Measurements from ENCODE around the gene RPL3.

The RPL3 gene

DNA sequence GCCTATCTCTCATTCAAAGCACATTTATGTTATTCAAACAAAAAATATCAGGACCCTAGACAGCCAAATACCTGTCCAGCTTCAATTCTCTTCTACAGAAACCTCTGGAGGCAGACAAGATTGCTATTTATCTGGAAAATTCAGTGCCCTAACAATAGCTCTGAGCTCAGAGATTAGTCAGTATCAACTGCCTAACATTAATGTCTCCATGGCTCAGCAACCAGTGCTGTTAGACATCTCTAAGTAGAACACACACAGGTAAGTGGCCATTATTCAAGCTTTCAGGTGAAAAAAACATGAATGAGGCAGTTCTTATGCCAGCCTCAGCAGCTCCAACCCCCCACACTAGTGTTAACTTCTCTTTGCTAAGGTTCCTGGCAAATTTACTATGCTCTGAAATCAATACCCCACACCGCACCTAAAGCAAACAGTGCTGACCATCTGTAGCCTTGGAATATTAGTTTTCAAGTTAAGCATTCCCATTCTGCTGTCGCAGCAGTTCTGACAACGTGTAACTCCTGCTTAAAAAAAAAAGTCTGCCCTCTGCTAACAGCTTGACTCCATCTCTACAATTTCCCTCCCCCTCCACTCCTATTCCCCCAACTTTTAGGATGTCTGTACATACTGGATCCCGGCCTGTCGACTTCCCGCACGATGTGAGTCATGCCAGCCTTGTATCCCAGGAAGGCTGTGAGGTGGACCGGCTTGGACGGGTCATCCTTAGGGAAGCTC lies 1.5 kb downstream of the RPL3 start:
- TF ChIP-seq, protein P1, sequence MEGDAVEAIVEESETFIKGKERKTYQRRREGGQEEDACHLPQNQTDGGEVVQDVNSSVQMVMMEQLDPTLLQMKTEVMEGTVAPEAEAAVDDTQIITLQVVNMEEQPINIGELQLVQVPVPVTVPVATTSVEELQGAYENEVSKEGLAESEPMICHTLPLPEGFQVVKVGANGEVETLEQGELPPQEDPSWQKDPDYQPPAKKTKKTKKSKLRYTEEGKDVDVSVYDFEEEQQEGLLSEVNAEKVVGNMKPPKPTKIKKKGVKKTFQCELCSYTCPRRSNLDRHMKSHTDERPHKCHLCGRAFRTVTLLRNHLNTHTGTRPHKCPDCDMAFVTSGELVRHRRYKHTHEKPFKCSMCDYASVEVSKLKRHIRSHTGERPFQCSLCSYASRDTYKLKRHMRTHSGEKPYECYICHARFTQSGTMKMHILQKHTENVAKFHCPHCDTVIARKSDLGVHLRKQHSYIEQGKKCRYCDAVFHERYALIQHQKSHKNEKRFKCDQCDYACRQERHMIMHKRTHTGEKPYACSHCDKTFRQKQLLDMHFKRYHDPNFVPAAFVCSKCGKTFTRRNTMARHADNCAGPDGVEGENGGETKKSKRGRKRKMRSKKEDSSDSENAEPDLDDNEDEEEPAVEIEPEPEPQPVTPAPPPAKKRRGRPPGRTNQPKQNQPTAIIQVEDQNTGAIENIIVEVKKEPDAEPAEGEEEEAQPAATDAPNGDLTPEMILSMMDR (IDR thresholded peaks at IDR 0.05; ENCODE audit: extremely low read depth, missing control alignments) = no peak
- no peak for DNase-seq (ENCODE audit: low spot score)

DNA sequence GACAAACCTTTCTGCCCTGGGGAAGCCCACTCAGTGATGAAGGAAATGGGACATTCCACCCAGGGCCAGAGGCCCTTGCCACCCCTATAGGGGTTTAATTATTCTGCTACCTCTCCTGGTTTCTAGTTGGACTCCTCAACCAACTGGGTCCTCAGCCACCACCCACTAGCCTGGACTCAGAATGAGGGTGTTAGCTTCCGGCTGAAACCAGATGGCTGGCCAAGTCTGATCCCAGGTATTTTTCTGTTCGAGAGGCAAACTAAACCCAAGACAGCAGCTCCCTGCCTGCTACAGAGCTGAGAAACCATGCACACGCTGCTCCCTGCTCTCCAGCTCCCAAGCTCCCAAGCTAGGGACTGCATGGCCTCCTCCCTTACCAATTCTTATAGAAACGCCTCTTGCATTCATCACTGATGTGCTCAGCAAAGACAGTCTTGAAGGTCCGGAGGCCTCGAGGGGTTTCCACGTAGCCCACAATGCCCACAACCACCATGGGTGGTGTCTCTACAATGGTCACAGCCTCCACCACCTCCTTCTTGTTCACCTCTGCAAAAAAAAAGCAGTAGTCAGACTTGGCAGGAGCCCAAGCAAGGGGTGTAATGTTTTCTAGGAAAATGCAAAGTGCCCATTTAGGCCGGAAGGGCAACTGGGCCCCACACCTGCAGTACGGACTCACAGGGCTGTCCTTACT lies 2.2 kb downstream of the RPL3 start:
- TF ChIP-seq, protein P1 (IDR thresholded peaks at IDR 0.05; ENCODE audit: extremely low read depth, missing control alignments) = no peak

DNA sequence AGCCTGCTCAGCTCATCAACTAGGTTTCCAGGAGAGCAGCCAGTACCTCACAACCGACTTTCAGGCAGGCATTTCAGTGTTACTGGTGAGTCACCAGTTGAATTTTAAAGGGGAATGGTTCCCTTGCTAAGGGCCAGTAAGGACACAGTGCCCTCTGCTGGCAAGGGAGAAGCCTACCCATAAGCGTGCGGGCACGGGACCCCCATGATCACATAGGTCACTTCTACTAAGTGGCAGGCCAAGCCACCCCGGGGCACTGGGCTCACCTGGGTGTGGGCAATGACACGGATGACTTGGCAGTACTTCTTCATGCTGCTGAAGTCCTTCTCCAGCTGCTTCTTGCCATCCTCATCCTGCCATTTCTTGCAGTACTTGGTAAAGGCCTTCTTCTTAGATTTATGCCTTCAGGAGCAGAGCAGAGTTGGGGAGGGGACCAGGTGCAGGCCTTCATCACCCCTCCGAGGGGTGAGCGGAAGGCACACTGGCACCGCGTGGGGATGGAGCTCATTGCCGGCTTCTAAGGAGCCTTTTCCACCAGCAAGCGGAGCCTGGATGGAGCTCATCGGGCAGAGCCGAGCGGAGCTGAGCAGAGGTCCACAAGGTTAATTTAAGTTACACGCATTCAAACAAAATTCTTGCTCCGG lies 2.9 kb downstream of the RPL3 start:
- peak; percentile 65 for DNase-seq (ENCODE audit: low spot score)
- TF ChIP-seq, protein P1 (IDR thresholded peaks at IDR 0.05; ENCODE audit: extremely low read depth, missing control alignments) = peak; percentile 75

More for the DNA sequence above, 2.2 kb downstream of the RPL3 start:
- DNase-seq (ENCODE audit: low spot score) = no peak

DNA sequence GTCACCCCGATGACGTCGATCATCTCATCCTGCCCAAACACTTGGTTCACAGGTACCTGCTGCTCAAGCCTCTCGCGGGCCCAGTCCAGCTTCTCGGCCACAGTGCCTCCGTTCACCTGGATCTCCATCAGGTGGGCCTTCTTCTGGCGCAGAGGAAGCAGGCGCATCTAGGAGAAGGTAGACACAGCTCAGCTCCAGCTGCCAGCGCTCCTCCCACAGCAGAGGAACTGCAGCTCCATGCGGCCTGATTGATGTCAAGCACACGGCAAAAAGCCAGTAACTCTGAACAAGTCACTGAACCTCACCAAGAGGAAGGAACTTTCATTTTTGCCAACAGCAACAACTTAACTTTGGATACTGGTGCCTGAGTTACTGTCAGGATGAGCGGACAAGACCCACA lies 4.0 kb downstream of the RPL3 start:
- no peak for DNase-seq (ENCODE audit: low spot score)
- TF ChIP-seq, protein P1 (IDR thresholded peaks at IDR 0.05; ENCODE audit: extremely low read depth, missing control alignments) = no peak

DNA sequence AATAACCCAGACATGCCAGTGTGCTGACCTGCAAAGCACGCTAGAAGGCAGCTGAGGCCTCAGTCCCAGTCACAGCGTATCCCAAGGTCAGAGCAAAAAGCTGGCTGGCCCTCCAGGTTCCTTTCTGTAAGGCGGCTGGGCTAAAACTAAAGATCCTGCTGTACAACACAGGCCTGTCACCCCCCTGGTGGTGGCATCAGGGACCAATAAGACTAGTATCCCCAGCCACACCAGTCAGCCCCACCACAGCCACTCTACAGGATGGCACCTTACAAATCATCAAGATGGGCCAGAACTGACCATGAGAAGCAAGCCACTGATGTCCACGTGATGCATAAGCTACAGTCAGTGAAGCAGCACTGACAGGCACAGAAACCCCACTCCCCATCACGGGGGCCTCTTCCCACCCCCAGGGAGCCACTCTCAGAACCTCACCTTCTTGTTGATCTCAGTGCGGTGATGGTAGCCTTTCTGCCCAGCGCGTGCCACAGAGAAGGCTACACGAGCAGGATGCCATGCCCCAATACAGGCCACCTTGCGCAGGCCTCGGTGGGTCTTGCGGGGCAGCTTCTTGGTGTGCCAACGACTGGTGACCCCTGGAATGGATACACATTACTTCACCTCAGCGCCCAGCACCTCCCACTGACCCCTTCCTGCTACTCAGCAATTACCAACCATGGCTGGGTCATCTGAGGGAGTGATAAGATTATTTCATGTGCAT lies 5.0 kb downstream of the RPL3 start:
- TF ChIP-seq, protein P1 (IDR thresholded peaks at IDR 0.05; ENCODE audit: extremely low read depth, missing control alignments) = no peak
- DNase-seq (ENCODE audit: low spot score) = no peak

DNA sequence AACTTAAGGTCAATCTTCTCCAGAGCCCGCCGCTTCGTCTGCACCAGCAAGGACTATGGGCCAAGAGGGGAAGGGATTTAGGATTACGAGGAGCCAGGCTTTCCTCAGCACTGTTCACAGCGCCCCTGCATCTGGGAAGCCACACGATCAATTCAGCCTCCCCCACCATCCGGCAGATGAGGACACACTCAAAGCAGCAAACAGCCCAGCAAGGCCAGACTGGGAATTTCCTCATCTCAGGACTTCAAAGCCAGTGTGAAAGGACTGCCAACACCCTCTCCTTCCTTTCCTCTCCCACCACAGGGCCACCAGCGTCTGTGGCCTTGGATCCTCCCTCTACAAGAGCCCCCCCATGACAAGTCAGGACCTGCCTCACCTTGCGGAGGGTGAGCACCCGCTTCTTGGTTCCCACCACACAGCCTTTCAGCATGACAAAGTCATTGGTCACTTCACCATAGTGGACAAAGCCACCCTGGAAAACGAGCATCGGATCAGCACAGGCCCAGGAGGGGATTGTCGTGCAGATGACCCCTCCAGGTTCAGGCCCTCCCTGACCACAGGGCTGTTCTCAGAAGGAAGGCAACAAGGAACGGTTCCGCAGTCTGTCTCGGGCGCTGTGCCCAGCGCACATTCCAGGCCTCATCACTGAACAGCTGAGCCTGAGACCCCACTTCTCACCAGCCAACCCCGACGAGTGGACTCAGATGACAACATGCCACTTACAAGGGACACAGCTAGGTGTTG lies 6.0 kb downstream of the RPL3 start:
- TF ChIP-seq, protein P1 (IDR thresholded peaks at IDR 0.05; ENCODE audit: extremely low read depth, missing control alignments) = no peak
- no peak for DNase-seq (ENCODE audit: low spot score)

All from GM20000 (cell line).